ENCODE data around the gene BMP6. TPM values are rescaled to one million over a fixed set of nuclear protein-coding genes. Genes with fewer than 3 reads are reported as not detected.

BMP6 gene
- total RNA-seq, 1 donor from 2014 or later = not detected

GRCh38 chr6:7701212-7701834 is 24.6 kb upstream of the BMP6 start:
- Mint-ChIP-seq H3K4me3 (ENCODE audit: unreplicated experiment) (no peak overlapping the region), H3K36me3 (ENCODE audit: unreplicated experiment) (no peaks in the 10 kb centered on the region), H3K4me1 (ENCODE audit: unreplicated experiment) (peaks cover 15% of the 10 kb centered on the region), H3K27me3 (ENCODE audit: unreplicated experiment) (peaks cover 4% of the 10 kb centered on the region), H3K9me3 (ENCODE audit: unreplicated experiment) (no peaks in the 10 kb centered on the region), H3K27ac (ENCODE audit: unreplicated experiment) (no peak overlapping the region)
- no peak for DNase-seq (ENCODE audit: extremely low spot score, unreplicated experiment)
- no peak for TF ChIP-seq CTCF (IDR thresholded peaks at IDR 0.05)

GRCh38 chr6:7703148-7703680 is 22.7 kb upstream of the BMP6 start:
- Mint-ChIP-seq H3K4me1 (ENCODE audit: unreplicated experiment) (peaks cover 3% of the 10 kb centered on the region), H3K27me3 (ENCODE audit: unreplicated experiment) (peaks cover 4% of the 10 kb centered on the region), H3K36me3 (ENCODE audit: unreplicated experiment) (no peaks in the 10 kb centered on the region), H3K4me3 (ENCODE audit: unreplicated experiment) (no peak overlapping the region), H3K9me3 (ENCODE audit: unreplicated experiment) (no peaks in the 10 kb centered on the region), H3K27ac (ENCODE audit: unreplicated experiment) (no peak overlapping the region)
- DNase-seq (ENCODE audit: extremely low spot score, unreplicated experiment) = no peak
- TF ChIP-seq CTCF (IDR thresholded peaks at IDR 0.05) = no peak

GRCh38 chr6:7705483-7705882 is 20.4 kb upstream of the BMP6 start:
- H3K36me3 Mint-ChIP-seq (ENCODE audit: unreplicated experiment) = no peaks in the 10 kb centered on the region
- H3K27me3 Mint-ChIP-seq (ENCODE audit: unreplicated experiment) = peaks cover 4% of the 10 kb centered on the region
- H3K4me3 Mint-ChIP-seq (ENCODE audit: unreplicated experiment) = no peak overlapping the region
- no peak for DNase-seq (ENCODE audit: extremely low spot score, unreplicated experiment)
- no peak overlapping the region for H3K27ac Mint-ChIP-seq (ENCODE audit: unreplicated experiment)
- H3K4me1 Mint-ChIP-seq (ENCODE audit: unreplicated experiment) = no peaks in the 10 kb centered on the region
- no peak for TF ChIP-seq CTCF (IDR thresholded peaks at IDR 0.05)
- no peaks in the 10 kb centered on the region for H3K9me3 Mint-ChIP-seq (ENCODE audit: unreplicated experiment)

- TF ChIP-seq CTCF (IDR thresholded peaks at IDR 0.05) = no peak
- Mint-ChIP-seq H3K9me3 (ENCODE audit: unreplicated experiment) (no peaks in the 10 kb centered on the region), H3K4me3 (ENCODE audit: unreplicated experiment) (no peak overlapping the region), H3K27me3 (ENCODE audit: unreplicated experiment) (peaks cover 5% of the 10 kb centered on the region), H3K27ac (ENCODE audit: unreplicated experiment) (no peak overlapping the region), H3K4me1 (ENCODE audit: unreplicated experiment) (no peaks in the 10 kb centered on the region), H3K36me3 (ENCODE audit: unreplicated experiment) (no peaks in the 10 kb centered on the region)
- DNase-seq (ENCODE audit: extremely low spot score, unreplicated experiment) = no peak
Observed at GRCh38 chr6:7706269-7706668, 19.6 kb upstream of the BMP6 start.

GRCh38 chr6:7707787-7708186 is 18.1 kb upstream of the BMP6 start:
- no peaks in the 10 kb centered on the region for H3K9me3 Mint-ChIP-seq (ENCODE audit: unreplicated experiment)
- no peaks in the 10 kb centered on the region for H3K36me3 Mint-ChIP-seq (ENCODE audit: unreplicated experiment)
- H3K4me3 Mint-ChIP-seq (ENCODE audit: unreplicated experiment) = no peak overlapping the region
- DNase-seq (ENCODE audit: extremely low spot score, unreplicated experiment) = no peak
- no peak overlapping the region for H3K27ac Mint-ChIP-seq (ENCODE audit: unreplicated experiment)
- H3K27me3 Mint-ChIP-seq (ENCODE audit: unreplicated experiment) = peaks cover 20% of the 10 kb centered on the region
- TF ChIP-seq CTCF (IDR thresholded peaks at IDR 0.05) = no peak
- H3K4me1 Mint-ChIP-seq (ENCODE audit: unreplicated experiment) = no peaks in the 10 kb centered on the region
